NCI-H2107 treated with DMSO at 0.1 percent for 48 hours (cell line): ENCODE results near the gene VPREB3.

Experiments
- DNase-seq: peaks from one replicate; lab custom pipeline; 2025; ENCODE audit not compliant: unreplicated experiment; lab: John Stamatoyannopoulos, UW

VPREB3 gene

DNA sequence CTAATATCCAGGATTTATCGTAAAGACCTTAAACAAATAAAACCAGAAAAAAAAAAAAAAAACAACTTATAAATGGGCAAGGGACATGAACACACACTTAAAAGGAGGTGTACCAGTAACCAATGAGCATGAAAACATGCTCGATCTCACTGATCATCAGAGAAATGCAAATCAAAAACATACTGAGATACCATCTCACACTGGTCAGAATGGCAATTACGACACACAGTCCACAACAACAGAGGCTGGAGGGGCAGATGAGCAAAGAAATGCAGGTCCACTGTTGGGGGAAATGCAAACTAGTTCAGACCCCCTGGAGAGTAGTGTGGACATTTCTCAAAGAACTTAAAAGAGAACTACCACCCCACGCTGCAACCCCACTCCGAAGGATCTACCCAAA, 50.2 kb downstream of the VPREB3 start:
- DNase-seq, result no peak
